Embryonic facial prominence (tissue), 1 donor: Measurements from ENCODE around the gene ZIC4.

Source experiments
- DNase-seq: peaks from one replicate; pipeline ENCODE4 v3.0.0-alpha.2; 2016; ENCODE audit errors: extremely low spot score

The ZIC4 gene

GRCh38 chr3:147405231-147406027 lies 914 bp downstream of the ZIC4 start:
- no peak for DNase-seq

- no peak for DNase-seq
Observed at GRCh38 chr3:147404800-147405230, 1.5 kb downstream of the ZIC4 start.

GRCh38 chr3:147404000-147404799 lies 2.1 kb downstream of the ZIC4 start:
- no peak for DNase-seq

GRCh38 chr3:147403511-147403910 lies 2.8 kb downstream of the ZIC4 start:
- DNase-seq = no peak

DNA sequence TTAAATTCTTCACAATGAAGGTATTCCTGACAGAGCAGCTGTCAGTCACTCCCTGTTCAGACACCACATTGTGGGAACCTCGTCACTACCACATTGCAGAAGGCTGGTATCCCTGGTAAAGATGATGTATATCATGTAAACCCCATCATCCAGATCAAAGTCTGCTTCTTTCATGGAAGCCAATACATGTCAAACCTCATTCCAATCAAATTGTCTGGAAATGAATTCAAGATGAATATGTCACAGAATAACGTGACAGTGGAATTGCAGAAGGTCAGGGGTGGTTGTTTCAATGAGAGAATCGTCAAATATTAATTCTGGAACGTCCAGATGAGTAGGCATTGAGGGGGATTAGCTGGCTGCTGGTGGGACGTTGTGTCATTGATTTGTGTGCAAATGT lies 4.2 kb downstream of the ZIC4 start:
- no peak for DNase-seq

DNA sequence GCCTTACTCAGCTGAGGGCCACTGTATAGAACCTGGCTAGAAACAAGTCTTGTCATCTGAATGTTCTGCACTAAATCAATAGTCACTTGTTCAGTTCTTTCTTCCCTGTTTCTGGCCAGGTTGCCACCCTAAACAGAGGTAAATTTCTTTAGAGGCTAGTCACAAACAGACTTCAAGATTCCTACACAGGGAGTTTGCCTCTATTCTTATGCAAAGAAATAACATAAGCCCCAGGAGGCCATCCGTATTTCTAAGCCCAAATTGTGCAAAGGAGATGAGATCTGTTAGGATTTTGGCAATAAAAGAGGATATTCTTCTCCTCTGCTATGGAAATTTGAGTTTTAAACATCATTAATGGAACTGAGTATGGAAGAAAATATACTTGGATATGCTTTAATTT lies 4.9 kb downstream of the ZIC4 start:
- no peak for DNase-seq

GRCh38 chr3:147400999-147401398 lies 5.3 kb downstream of the ZIC4 start:
- DNase-seq = no peak

GRCh38 chr3:147400111-147400510 lies 6.2 kb downstream of the ZIC4 start:
- DNase-seq = no peak

- no peak for DNase-seq
Observed at GRCh38 chr3:147398813-147399534, 7.4 kb downstream of the ZIC4 start.

DNA sequence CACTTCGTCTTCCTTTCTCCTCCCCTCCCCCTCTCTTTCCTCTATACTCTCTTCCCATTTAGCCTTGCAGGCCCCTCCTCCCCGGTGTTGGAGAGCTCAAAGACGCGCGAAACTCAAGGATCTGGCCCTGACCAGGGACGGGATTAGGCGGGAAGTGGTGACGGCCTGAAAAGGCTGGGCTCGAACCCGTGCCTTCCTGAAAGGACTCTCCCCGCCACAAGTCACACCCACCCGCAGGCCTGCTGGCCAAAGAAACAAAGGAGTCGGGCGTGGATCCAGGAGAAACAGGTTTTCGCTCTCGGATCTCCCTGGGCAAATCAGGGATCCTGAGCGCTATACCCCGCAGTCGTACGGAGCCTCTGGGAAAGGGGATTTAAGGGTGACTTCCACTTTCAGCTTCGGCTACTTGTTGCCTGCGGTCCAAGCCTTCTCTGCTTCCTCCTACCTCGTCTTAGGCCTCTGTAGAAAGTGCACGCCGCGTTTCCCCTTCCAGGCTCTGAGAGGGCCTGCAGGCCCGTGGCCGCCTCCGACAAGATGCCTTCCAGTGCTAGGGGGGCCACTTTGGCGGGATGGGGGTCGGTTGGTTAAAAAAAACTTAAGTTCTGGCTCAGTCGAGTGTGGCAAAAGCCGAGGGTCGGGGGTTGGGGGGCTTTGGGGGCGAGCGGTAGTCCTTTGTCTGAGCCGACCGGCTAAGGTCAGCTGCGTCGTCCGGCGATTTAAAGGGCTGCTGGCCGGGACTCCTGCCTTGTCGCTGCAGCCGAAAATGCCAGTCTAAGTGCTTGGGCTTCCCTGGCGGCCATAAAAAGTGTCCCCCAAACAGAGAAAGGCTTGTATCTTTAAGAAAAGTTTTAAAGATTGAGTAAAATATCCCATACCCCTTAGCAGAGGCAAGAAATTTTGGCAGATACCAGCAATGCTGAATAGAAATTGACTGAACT lies 8.2 kb downstream of the ZIC4 start:
- no peak for DNase-seq

DNA sequence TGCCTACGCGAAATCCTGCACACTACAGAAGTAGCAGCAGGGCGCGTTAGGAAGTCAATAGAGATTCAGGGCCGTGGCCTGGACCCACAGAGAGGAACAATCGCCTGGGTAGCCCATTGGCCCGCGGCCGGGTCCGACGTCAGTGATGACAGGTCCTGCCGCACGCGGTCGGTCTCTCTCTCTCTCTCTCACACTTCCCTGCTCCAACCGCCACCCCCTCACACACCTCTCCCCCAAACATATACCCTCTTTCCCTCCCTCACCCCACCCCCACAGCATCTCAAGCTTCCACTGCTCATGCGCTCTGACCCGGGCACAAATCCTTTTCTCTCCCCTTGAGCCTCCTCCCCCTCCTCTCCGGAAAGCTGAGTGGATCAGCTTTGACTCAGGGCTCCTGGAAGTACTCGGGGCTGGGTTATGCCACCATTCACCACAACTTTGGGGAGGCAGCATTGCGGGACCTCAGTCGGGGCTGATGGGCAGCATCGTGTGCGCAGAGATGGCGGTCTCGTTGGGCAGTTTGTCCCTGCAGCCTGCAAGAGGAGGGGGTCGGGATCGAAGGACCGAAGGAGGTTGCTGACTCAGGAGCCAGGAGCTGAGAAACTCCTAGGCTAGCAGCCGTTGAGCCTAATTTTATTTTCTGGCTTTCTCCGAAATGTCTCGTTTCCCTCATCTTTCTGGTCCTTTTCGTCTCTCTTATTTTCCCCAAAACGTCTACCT lies 9.0 kb downstream of the ZIC4 start:
- no peak for DNase-seq

- no peak for DNase-seq
Observed at GRCh38 chr3:147396712-147397046, 9.7 kb downstream of the ZIC4 start.

DNA sequence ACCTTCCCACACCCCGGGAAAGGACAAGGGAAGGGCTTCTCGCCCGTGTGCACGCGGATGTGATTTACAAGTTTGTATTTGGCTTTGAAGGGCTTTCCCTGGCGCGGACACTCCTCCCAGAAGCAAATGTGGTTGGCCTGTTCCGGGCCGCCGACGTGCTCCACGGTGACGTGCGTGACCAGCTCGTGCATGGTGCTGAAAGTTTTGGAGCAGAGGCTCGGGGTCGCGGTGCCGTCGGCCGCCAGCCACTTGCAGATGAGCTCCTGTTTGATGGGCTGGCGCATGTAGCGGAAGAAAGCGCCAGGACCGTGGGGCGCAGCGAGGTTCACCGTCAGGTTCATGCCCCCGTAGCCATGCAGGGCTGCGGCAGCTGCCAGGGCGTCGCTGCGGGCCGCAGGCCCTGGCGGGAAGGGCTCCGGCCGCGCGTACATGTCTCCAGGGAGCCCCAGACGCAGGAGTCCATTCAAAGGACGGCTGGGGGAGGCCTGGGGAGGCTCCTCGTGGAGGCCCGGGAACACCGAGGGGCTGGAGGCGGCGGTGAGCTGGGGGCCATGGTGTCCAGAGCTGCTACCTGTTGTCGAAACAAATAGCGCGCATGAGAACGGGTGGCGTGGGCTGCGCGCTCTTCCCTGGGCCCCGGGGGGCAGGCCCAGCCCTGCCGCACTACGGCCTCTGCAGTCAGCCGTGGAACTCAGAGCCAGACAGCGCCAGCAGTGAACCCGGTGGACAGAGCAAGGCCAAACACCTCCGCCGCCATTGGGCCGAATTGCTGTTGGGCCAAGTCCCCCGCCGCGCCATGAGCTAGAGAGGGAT lies 10.2 kb downstream of the ZIC4 start:
- DNase-seq = no peak

DNA sequence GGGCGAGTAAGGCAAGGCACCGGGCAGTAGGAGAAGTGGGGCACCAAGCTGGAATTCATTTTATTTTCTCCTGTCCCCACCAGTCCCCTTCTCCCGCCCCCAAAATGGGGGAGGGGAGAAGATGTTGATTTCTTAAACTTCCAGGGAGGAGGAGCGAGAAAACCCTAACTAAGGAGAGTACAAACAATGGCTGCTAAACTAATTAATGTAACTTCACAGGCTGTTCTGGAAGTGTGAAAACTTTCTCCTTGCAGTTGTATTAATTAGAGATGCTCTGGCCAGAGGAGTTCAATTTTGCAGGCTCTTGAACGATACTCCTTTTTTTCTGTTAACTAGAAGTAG lies 11.5 kb downstream of the ZIC4 start:
- no peak for DNase-seq

GRCh38 chr3:147393943-147394883 lies 12.1 kb downstream of the ZIC4 start:
- no peak for DNase-seq

GRCh38 chr3:147393261-147393942 lies 12.9 kb downstream of the ZIC4 start:
- no peak for DNase-seq

- no peak for DNase-seq
Observed at GRCh38 chr3:147392625-147392946, 13.8 kb downstream of the ZIC4 start.
